Measurements from ENCODE around the gene SRP9.

DNA sequence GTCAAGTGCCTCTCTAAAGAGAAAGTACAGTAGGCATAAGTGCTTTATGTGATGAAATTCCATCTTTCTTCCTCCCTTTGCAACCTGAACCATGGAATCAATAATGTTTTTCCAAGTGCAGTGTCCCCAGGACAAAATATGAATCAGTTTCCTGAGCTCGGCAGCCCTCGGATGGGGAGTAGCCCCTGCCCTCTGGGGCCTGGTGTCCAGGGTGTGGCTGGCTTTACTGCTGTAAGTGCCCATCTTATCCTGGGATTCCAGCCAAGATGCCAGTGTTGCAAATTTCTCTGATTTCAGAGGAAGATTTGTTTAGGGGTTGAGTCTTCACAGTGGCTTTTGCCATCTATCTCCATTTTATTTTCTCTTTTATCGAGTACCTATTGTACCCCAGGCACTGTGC lies 40.5 kb upstream of the SRP9 start:
- TF ChIP-seq ZNF565 (CRISPR knock-in tag; conservative IDR thresholded peaks at IDR 0.05; ENCODE audit: low read depth) = no peak
- TF ChIP-seq TCF4 (CRISPR knock-in tag; IDR thresholded peaks at IDR 0.05; ENCODE audit: borderline replicate concordance) = no peak
- TF ChIP-seq CSDC2 (CRISPR knock-in tag; IDR thresholded peaks at IDR 0.05) = no peak
- no peak for TF ChIP-seq ARNTL (CRISPR knock-in tag; IDR thresholded peaks at IDR 0.05; ENCODE audit: borderline replicate concordance, low read depth)
